WERI-Rb-1 (cell line): Measurements from ENCODE around the gene SF3A1.

Experiments
- DNase-seq: peaks from one replicate; pipeline ENCODE4 v3.0.0-alpha.2; 2020
- H3K27ac ChIP-seq: fragments of 250-450 bp; sonication (Bioruptor Pico); 2 replicates; pipeline ENCODE4 v1.5.1; 2020; ENCODE audit warnings: mild to moderate bottlenecking, moderate library complexity
- H3K27me3 ChIP-seq: fragments of 250-450 bp; sonication (Bioruptor Pico); 2 replicates; pipeline ENCODE4 v1.5.1; 2021; ENCODE audit warnings: mild to moderate bottlenecking, low read depth, moderate library complexity; ENCODE audit not compliant: insufficient read depth, severe bottlenecking
- H3K36me3 ChIP-seq: fragments of 250-450 bp; sonication (Bioruptor Pico); 2 replicates; pipeline ENCODE4 v1.5.1; 2020; ENCODE audit warnings: mild to moderate bottlenecking, moderate library complexity
- H3K4me3 ChIP-seq: 2 replicates; pipeline ENCODE4 v1.5.1; 2011; ENCODE audit warnings: low read depth, mild to moderate bottlenecking, control low read depth, low read length
- H3K9me3 ChIP-seq: fragments of 250-450 bp; sonication (Bioruptor Pico); 2 replicates; pipeline ENCODE4 v1.5.1; 2021; ENCODE audit warnings: mild to moderate bottlenecking, moderate library complexity; ENCODE audit not compliant: severe bottlenecking
- CTCF ChIP-seq: IDR thresholded peaks from 2 replicates; pipeline ENCODE4 v1.5.1; 2011; ENCODE audit warnings: low read depth, mild to moderate bottlenecking, control low read depth, inconsistent platforms, low read length

The SF3A1 gene

GRCh38 chr22:30337461-30337778, 19.3 kb downstream of the SF3A1 start:
- Histone ChIP-seq H3K36me3 (peaks cover 92% of the 10 kb centered on the region), H3K27me3 (no peaks in the 10 kb centered on the region)
- TF ChIP-seq CTCF, result no peak

DNA sequence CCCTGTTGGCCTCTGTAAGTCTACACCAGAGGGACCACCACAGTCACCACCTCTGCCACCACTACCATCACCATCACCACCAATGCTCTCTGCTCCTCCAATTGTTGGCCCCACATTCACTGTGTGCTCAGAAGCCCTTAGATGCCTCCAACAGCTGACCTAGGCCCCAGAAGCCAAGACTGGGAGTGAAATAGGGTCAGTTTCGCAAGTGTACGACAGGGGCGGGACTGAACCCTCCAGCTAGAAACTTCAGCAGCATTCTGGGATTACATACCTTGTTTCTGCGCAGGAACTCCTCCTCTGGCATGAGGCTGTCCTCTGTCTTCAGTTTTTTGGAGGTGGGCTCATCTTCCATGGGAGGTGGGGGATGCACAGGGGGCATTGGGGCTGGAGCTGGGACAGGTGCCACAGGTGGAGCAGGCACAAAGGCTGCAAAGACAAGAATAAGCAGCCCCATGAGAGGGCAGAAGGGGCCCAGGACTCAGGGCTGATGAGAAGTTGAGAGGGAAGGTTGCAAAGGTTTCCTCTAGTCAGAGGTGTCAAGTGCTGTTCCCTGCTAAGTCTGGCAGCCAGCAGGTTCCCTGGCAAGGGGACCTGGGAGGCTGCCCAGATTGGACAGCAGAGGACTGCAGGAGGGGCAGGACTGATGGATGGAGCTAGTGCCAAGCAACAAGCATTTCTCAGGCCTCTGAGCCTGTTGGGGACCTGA, 19.8 kb downstream of the SF3A1 start:
- Histone ChIP-seq H3K27me3 (no peaks in the 10 kb centered on the region), H3K27ac (no peak overlapping the region), H3K36me3 (peaks cover 87% of the 10 kb centered on the region), H3K9me3 (no peaks in the 10 kb centered on the region), H3K4me3 (no peak overlapping the region)
- DNase-seq, result no peak
- TF ChIP-seq CTCF, result no peak

More at GRCh38 chr22:30337461-30337778, 19.3 kb downstream of the SF3A1 start:
- Histone ChIP-seq H3K4me3 (no peak overlapping the region), H3K27ac (no peak overlapping the region), H3K9me3 (no peaks in the 10 kb centered on the region)
- no peak for DNase-seq

- TF ChIP-seq CTCF, result no peak
Observed at GRCh38 chr22:30335236-30335635, 21.5 kb downstream of the SF3A1 start.

GRCh38 chr22:30334646-30335045, 22.0 kb downstream of the SF3A1 start:
- TF ChIP-seq CTCF, result no peak
- peaks cover 77% of the 10 kb centered on the region for H3K36me3 ChIP-seq
- H3K27ac ChIP-seq, result no peak overlapping the region
- H3K27me3 ChIP-seq, result no peaks in the 10 kb centered on the region
- no peak for DNase-seq
- H3K4me3 ChIP-seq, result no peak overlapping the region
- H3K9me3 ChIP-seq, result no peaks in the 10 kb centered on the region

More at GRCh38 chr22:30335236-30335635, 21.5 kb downstream of the SF3A1 start:
- H3K9me3 ChIP-seq, result no peaks in the 10 kb centered on the region
- H3K36me3 ChIP-seq, result peaks cover 83% of the 10 kb centered on the region
- H3K27me3 ChIP-seq, result no peaks in the 10 kb centered on the region
- no peak overlapping the region for H3K27ac ChIP-seq
- H3K4me3 ChIP-seq, result no peak overlapping the region
- DNase-seq, result no peak

DNA sequence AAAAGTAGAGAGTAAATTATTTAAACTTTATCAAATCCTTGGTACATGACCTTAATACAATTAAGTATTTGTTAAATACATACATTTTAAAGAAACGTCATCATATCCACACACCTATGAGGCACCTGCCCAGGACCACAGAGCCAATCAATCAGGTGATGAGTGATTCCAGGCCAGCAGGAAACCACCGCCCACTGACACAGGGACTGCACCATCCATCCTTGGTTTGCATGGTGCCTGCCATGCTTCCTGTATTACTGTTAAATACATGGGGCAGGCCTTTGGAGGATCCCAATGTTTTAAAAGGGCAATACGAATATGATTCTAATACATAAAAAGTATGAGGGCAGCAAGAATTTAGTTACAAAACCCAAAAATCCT, 23.0 kb downstream of the SF3A1 start:
- H3K27ac ChIP-seq, result no peak overlapping the region
- DNase-seq, result no peak
- no peak for TF ChIP-seq CTCF
- H3K27me3 ChIP-seq, result no peaks in the 10 kb centered on the region
- H3K36me3 ChIP-seq, result peaks cover 68% of the 10 kb centered on the region
- H3K4me3 ChIP-seq, result no peak overlapping the region
- no peaks in the 10 kb centered on the region for H3K9me3 ChIP-seq
